IMR-90 (cell line): Measurements from ENCODE around the gene VSTM2A. TPM values are rescaled to one million over a fixed set of nuclear protein-coding genes. Genes with fewer than 3 reads are reported as not detected.

Source experiments
- ATAC-seq: fragments of 200-7000 bp; cut with Tn5 transposase; 2 replicates; pipeline ENCODE4 v1.9.1; 2020; ENCODE audit warnings: low read depth, mild to moderate bottlenecking, moderate library complexity
- BruUV-seq: library from RNA; stranded (reverse); fragments of 400-500 nt; replicated peaks from 2 replicates; lab custom pipeline; 2021; lab: Mats Ljungman, UMichigan
- CTCF ChIA-PET: fragments of 300-600 bp; formaldehyde crosslinking; extraction: SDS; loops from one replicate; lab custom pipeline; 2021; ENCODE audit warnings: antibody characterized with exemption; lab: Yijun Ruan, JAX
- POLR2A ChIA-PET: fragments of 300-600 bp; sonication (Branson Sonifier 250); formaldehyde crosslinking; loops from one replicate; lab custom pipeline; 2022; ENCODE audit warnings: antibody characterized with exemption; ENCODE audit not compliant: unreplicated experiment; lab: Charles Lee
- DNase-seq: peaks from one replicate; pipeline ENCODE4 v3.0.0; 2013
- H2AFZ ChIP-seq: replicated peaks from 2 replicates; pipeline ENCODE3; 2013; ENCODE audit warnings: low read length, mild to moderate bottlenecking; ENCODE audit not compliant: poor library complexity
- H2AK5ac ChIP-seq: 2 replicates; pipeline ENCODE4 v1.6.1; 2013; ENCODE audit warnings: low read depth, low read length, inconsistent platforms
- H2AK9ac ChIP-seq: replicated peaks from 2 replicates; pipeline ENCODE3; 2013; ENCODE audit warnings: mild to moderate bottlenecking, low read depth, low read length, moderate library complexity; ENCODE audit not compliant: poor library complexity
- H2BK120ac ChIP-seq: 2 replicates; pipeline ENCODE4 v1.6.1; 2013; ENCODE audit warnings: low read depth, low read length, inconsistent platforms
- H2BK15ac ChIP-seq: 3 replicates; pipeline ENCODE4 v1.6.1; 2013; ENCODE audit warnings: low read depth, low read length, inconsistent platforms
- H2BK20ac ChIP-seq: 2 replicates; pipeline ENCODE4 v1.6.1; 2013; ENCODE audit warnings: low read depth, mild to moderate bottlenecking, inconsistent platforms, low read length, moderate library complexity
- H2BK5ac ChIP-seq: 2 replicates; pipeline ENCODE4 v1.6.1; 2013; ENCODE audit warnings: mild to moderate bottlenecking, low read depth, low read length, inconsistent platforms; ENCODE audit not compliant: poor library complexity, severe bottlenecking
- H3K14ac ChIP-seq: replicated peaks from 2 replicates; pipeline ENCODE4 v1.6.1; 2013; ENCODE audit warnings: low read depth, low read length, inconsistent platforms
- H3K18ac ChIP-seq: 2 replicates; pipeline ENCODE4 v1.6.1; 2013; ENCODE audit warnings: low read depth, low read length, control low read depth
- H3K23ac ChIP-seq: 2 replicates; pipeline ENCODE4 v1.6.1; 2013; ENCODE audit warnings: low read depth, low read length, inconsistent platforms
- H3K27ac ChIP-seq: 2 replicates; pipeline ENCODE4 v1.5.1; 2013; ENCODE audit warnings: mild to moderate bottlenecking, control low read depth, low read length; ENCODE audit not compliant: insufficient read depth
- H3K27me3 ChIP-seq: 2 replicates; pipeline ENCODE4 v1.6.1; 2013; ENCODE audit warnings: low read length; ENCODE audit not compliant: control insufficient read depth, insufficient read depth
- H3K36me3 ChIP-seq: 2 replicates; pipeline ENCODE4 v1.6.1; 2013; ENCODE audit warnings: low read length, mixed read lengths; ENCODE audit not compliant: control insufficient read depth, insufficient read depth
- H3K4ac ChIP-seq: 2 replicates; pipeline ENCODE4 v1.6.1; 2013; ENCODE audit warnings: low read depth, low read length, inconsistent platforms
- H3K4me1 ChIP-seq: 2 replicates; pipeline ENCODE4 v1.6.1; 2013; ENCODE audit warnings: low read length, mixed read lengths; ENCODE audit not compliant: control insufficient read depth, insufficient read depth
- H3K4me2 ChIP-seq: 2 replicates; pipeline ENCODE4 v1.6.1; 2013; ENCODE audit warnings: low read depth, mild to moderate bottlenecking, control low read depth, low read length, moderate library complexity
- H3K4me3 ChIP-seq: 2 replicates; pipeline ENCODE4 v1.5.1; 2013; ENCODE audit warnings: low read depth, mild to moderate bottlenecking, control low read depth, low read length, moderate library complexity; ENCODE audit not compliant: insufficient read depth
- H3K56ac ChIP-seq: 2 replicates; pipeline ENCODE4 v1.6.1; 2013; ENCODE audit warnings: low read length, inconsistent platforms; ENCODE audit not compliant: insufficient read depth; ENCODE audit errors: extremely low read depth
- H3K79me1 ChIP-seq, 2 experiments: 2 replicates each; pipeline ENCODE4 v1.6.1; 2013; ENCODE audit warnings: low read length in 2 of 2, inconsistent platforms in 1 of 2, low read depth in 1 of 2
- H3K9ac ChIP-seq: 2 replicates; pipeline ENCODE4 v1.6.1; 2013; ENCODE audit warnings: low read depth, low read length, control low read depth
- H3K9me1 ChIP-seq: 2 replicates; pipeline ENCODE4 v1.6.1; 2013; ENCODE audit warnings: low read length, inconsistent platforms; ENCODE audit not compliant: insufficient read depth
- H3K9me3 ChIP-seq: 2 replicates; pipeline ENCODE4 v1.6.1; 2013; ENCODE audit warnings: low read length; ENCODE audit not compliant: control insufficient read depth, insufficient read depth
- H4K20me1 ChIP-seq: 2 replicates; pipeline ENCODE4 v1.6.1; 2013; ENCODE audit warnings: low read length, inconsistent platforms; ENCODE audit not compliant: insufficient read depth
- H4K5ac ChIP-seq: 2 replicates; pipeline ENCODE4 v1.6.1; 2013; ENCODE audit warnings: mild to moderate bottlenecking, low read depth, low read length, control low read depth
- H4K8ac ChIP-seq, 2 experiments: 2 replicates each; pipeline ENCODE4 v1.6.1; 2013; ENCODE audit warnings: low read depth in 2 of 2, low read length in 2 of 2, control low read depth in 1 of 2, inconsistent platforms in 1 of 2
- H4K91ac ChIP-seq: 2 replicates; pipeline ENCODE4 v1.6.1; 2013; ENCODE audit warnings: low read depth, low read length, inconsistent platforms; ENCODE audit not compliant: insufficient read depth
- BHLHE40 ChIP-seq: fragments of 150-350 bp; IDR thresholded peaks from 2 replicates; pipeline ENCODE4 v1.6.1; 2016; ENCODE audit warnings: mild to moderate bottlenecking, low read depth, low read length
- CEBPB ChIP-seq: IDR thresholded peaks from 2 replicates; pipeline ENCODE4 v1.6.1; 2012; ENCODE audit warnings: low read depth, low read length, improper control_type of control experiment
- MAFK ChIP-seq: IDR thresholded peaks from 2 replicates; pipeline ENCODE4 v1.6.1; 2012; ENCODE audit warnings: low read depth, low read length, improper control_type of control experiment
- RCOR1 ChIP-seq: IDR thresholded peaks from 2 replicates; pipeline ENCODE4 v1.6.1; 2012; ENCODE audit warnings: mild to moderate bottlenecking, low read length, improper control_type of control experiment; ENCODE audit not compliant: insufficient replicate concordance
- WGBS, 2 experiments: methylation state at CpG; one replicate each; pipeline versions ENCODE4 v1.1.5 to v1.1.7; 2013; ENCODE audit warnings: missing lambda C conversion rate in 2 of 2; ENCODE audit not compliant: insufficient read length in 1 of 2; ENCODE audit errors: extremely low coverage in 2 of 2; 5-methylcytosine and 5-hydroxymethylcytosine counted together
- dilution Hi-C: fragments of 300-500 bp; cut with HindIII; formaldehyde crosslinking; loops from one replicate; pipeline ENCODE4 v1.14.3; 2018; ENCODE audit warnings: low sequenced_read_pairs; ENCODE audit not compliant: unreplicated experiment
- in situ Hi-C: fragments of 300-500 bp; cut with MboI; formaldehyde crosslinking; loops from 3 replicates; pipeline ENCODE4 v1.14.3; 2019; ENCODE audit warnings: low sequenced_read_pairs, inconsistent platforms, mixed read lengths
- intact Hi-C: fragments of 100-400 bp; cut with micrococcal nuclease; formaldehyde crosslinking; loops from 2 replicates; pipeline ENCODE4 v1.10.0; 2022
- polyA plus RNA-seq, 3 experiments: library from polyadenylated mRNA; depleted of rRNA; stranded (reverse); fragments of >200 nt; gene quantifications; 2 replicates each; pipeline ENCODE4 v1.2.3, GENCODE V29; 2012; ENCODE audit warnings: low replicate concordance in 1 of 3
- total RNA-seq: library from RNA; depleted of rRNA; stranded (reverse); fragments of >200 nt; gene quantifications from 2 replicates; pipeline ENCODE4 v1.2.3, GENCODE V29; 2012
- TF ChIP-seq, protein P1 (sequence below): fragments of 150-350 bp; IDR thresholded peaks from 2 replicates; pipeline ENCODE4 v1.6.1; 2017; ENCODE audit warnings: mild to moderate bottlenecking, antibody characterized with exemption, low read length, low read depth

Gene VSTM2A
- total and polyA plus RNA-seq, 2 of the 4 experiments (the other 2 are of a cell fraction), result not detected

DNA sequence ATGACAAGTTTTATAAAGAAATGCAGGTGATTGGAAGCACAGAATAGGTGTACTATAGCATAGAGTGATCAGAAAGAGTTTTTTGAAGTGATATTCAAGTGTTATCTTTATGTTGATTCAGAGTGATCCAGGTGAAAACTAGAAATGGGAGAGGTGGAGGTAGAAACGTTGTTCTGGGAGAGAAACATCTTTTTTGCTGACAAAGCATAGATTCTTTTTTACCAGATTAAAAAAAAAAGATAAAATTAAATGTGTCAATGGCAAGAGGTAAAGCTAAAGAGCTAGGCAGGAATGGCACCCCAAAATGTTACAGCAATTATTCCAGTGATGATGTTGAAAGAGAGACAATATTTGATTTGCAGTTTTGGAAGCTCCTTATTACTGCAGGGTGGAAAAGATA lies 12.6 kb upstream of the VSTM2A start:
- Histone ChIP-seq H3K9ac (no peak overlapping the region), H3K14ac (no peak overlapping the region), H4K5ac (no peak overlapping the region), H3K4me3 (no peak overlapping the region), H3K4me1 (no peaks in the 10 kb centered on the region), H3K27me3 (no peaks in the 10 kb centered on the region), H2AFZ (no peak overlapping the region), H3K36me3 (no peaks in the 10 kb centered on the region), H4K8ac (no peak overlapping the region), H2BK15ac (no peak overlapping the region), H2AK5ac (no peak overlapping the region), H3K9me3 (peaks cover 6% of the 10 kb centered on the region; the same call in 1 of the 2 replicates), H3K79me1 (no peaks in the 10 kb centered on the region), H3K27ac (no peak overlapping the region), H3K18ac (no peak overlapping the region), H2BK20ac (no peak overlapping the region), H2BK5ac (no peak overlapping the region), H3K4me2 (no peak overlapping the region), H3K9me1 (no peaks in the 10 kb centered on the region), H4K91ac (no peak overlapping the region), H3K56ac (no peak overlapping the region), H2AK9ac (no peak overlapping the region), H4K20me1 (no peaks in the 10 kb centered on the region), H3K23ac (no peak overlapping the region), H3K4ac (no peak overlapping the region), H2BK120ac (no peak overlapping the region)
- ATAC-seq, result no peak
- dilution Hi-C loops, result no loop called here
- no peak for DNase-seq
- no CpG with 5 or more reads among the region's 1 CpG for WGBS, 2 experiments
- in situ Hi-C loops, result no loop called here
- intact Hi-C loops, result no loop called here
- POLR2A ChIA-PET, result no interaction called here
- TF ChIP-seq MAFK (peak; percentile 84), BHLHE40 (no peak), CEBPB (no peak), RCOR1 (no peak)
- TF ChIP-seq, protein P1, sequence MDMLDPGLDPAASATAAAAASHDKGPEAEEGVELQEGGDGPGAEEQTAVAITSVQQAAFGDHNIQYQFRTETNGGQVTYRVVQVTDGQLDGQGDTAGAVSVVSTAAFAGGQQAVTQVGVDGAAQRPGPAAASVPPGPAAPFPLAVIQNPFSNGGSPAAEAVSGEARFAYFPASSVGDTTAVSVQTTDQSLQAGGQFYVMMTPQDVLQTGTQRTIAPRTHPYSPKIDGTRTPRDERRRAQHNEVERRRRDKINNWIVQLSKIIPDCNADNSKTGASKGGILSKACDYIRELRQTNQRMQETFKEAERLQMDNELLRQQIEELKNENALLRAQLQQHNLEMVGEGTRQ, result no peak
- CTCF ChIA-PET, result interaction anchor here (0.6 kb wide), 1 partner anchor 16 kb away, joined by 4 read pairs; no protein-coding TSS in a partner anchor
- BruUV-seq, result no TSS peak
